Measurements from ENCODE around the gene MPEG1. TPM values are rescaled to one million over a fixed set of nuclear protein-coding genes. Genes with fewer than 3 reads are reported as not detected.

The MPEG1 gene
- total RNA-seq, 1 experiment from 2014 or later: not detected

DNA sequence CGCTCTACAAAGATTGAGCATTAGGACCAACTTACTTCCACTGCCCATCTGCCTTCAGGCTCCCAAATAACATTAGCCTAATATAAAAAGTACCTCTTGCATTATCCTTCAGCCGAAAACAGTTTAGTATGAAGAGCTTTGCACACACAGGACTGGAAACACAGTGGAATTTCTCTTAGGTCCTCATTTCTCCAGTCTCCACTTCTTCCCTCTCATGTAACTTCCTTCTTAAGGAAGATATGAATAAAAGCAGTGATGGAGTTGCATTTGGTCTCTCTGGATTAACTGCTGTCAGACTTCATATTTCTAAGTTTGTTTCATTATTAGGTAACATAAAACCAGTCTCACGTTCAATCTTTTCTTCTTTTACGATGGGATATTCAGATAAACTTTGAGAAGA is 5.6 kb upstream of the MPEG1 start:
- no peaks in the 10 kb centered on the region for H3K79me2 ChIP-seq (ENCODE audit: insufficient read depth, low read length)
- H3K4me2 ChIP-seq (ENCODE audit: insufficient read depth, insufficient read length, low read length): no peak overlapping the region
- H2BK120ac ChIP-seq (ENCODE audit: low read depth, low read length, poor library complexity, severe bottlenecking): no peak overlapping the region
- no peak overlapping the region for H2AFZ ChIP-seq (ENCODE audit: low read length)
- H3K18ac ChIP-seq (ENCODE audit: insufficient read length, low read depth, low read length): no peak overlapping the region
- no peak overlapping the region for H3K4me3 Mint-ChIP-seq
- H2BK15ac ChIP-seq (ENCODE audit: low read depth, low read length): no peak overlapping the region
- no peak overlapping the region for H3K27ac ChIP-seq (ENCODE audit: insufficient read length, low read depth, low read length)
- no peak overlapping the region for H3K14ac ChIP-seq (ENCODE audit: insufficient read depth, low read length)
- no peaks in the 10 kb centered on the region for H3K9me3 ChIP-seq (ENCODE audit: control insufficient read depth, low read depth, low read length)
- DNase-seq: no peak
- H3T11ph ChIP-seq (ENCODE audit: low read length): no peak overlapping the region
- TF ChIP-seq, protein P1, sequence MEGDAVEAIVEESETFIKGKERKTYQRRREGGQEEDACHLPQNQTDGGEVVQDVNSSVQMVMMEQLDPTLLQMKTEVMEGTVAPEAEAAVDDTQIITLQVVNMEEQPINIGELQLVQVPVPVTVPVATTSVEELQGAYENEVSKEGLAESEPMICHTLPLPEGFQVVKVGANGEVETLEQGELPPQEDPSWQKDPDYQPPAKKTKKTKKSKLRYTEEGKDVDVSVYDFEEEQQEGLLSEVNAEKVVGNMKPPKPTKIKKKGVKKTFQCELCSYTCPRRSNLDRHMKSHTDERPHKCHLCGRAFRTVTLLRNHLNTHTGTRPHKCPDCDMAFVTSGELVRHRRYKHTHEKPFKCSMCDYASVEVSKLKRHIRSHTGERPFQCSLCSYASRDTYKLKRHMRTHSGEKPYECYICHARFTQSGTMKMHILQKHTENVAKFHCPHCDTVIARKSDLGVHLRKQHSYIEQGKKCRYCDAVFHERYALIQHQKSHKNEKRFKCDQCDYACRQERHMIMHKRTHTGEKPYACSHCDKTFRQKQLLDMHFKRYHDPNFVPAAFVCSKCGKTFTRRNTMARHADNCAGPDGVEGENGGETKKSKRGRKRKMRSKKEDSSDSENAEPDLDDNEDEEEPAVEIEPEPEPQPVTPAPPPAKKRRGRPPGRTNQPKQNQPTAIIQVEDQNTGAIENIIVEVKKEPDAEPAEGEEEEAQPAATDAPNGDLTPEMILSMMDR (conservative IDR thresholded peaks at IDR 0.05): no peak
- H3K23me2 ChIP-seq (ENCODE audit: insufficient read length, low read depth, low read length, poor library complexity, severe bottlenecking): no peaks in the 10 kb centered on the region
- no peak overlapping the region for H2BK20ac ChIP-seq (ENCODE audit: low read depth, low read length, poor library complexity, severe bottlenecking)
- H2BK5ac ChIP-seq (ENCODE audit: insufficient read length, low read length): no peak overlapping the region
- H3K9me3 Mint-ChIP-seq: no peaks in the 10 kb centered on the region
- no peak overlapping the region for H3K56ac ChIP-seq (ENCODE audit: insufficient read length, low read depth, low read length)
- H3K4ac ChIP-seq (ENCODE audit: low read depth, low read length): no peak overlapping the region
- H3K9ac ChIP-seq (ENCODE audit: extremely low read depth, insufficient read length, low read length): no peak overlapping the region
- no peak overlapping the region for H3K27ac Mint-ChIP-seq
- no peaks in the 10 kb centered on the region for H3K27me3 Mint-ChIP-seq (ENCODE audit: low read depth)
- no peak overlapping the region for H4K91ac ChIP-seq (ENCODE audit: insufficient read length, low read depth, low read length)
- no CpG with 5 or more reads among the region's 4 CpGs for WGBS (ENCODE audit: extremely low coverage, insufficient read length, low lambda C conversion rate)
- H3K79me1 ChIP-seq (ENCODE audit: insufficient read depth, low read depth, low read length, poor library complexity, severe bottlenecking): no peaks in the 10 kb centered on the region
- no peaks in the 10 kb centered on the region; a peak in 1 of 7 replicates for H3K36me3 Mint-ChIP-seq (ENCODE audit: insufficient read depth in 1 of 3, low read depth in 3 of 3)
- H3K23ac ChIP-seq (ENCODE audit: insufficient read length, low read depth, low read length): no peak overlapping the region
- no peaks in the 10 kb centered on the region for H4K20me1 ChIP-seq (ENCODE audit: control insufficient read depth, insufficient read depth, insufficient read length)
- no peak overlapping the region for H4K5ac ChIP-seq (ENCODE audit: insufficient read length, low read depth, low read length)
- H3K4me1 Mint-ChIP-seq: no peaks in the 10 kb centered on the region
- H2AK5ac ChIP-seq (ENCODE audit: insufficient read length, low read length): no peak overlapping the region
- H3K4me1 ChIP-seq (ENCODE audit: insufficient read depth, low read length): no peaks in the 10 kb centered on the region
- H4K8ac ChIP-seq (replicated peaks; ENCODE audit: insufficient read length, low read depth, low read length): no peak overlapping the region
- H2BK12ac ChIP-seq (ENCODE audit: insufficient read length, low read depth, low read length): no peak overlapping the region
- no peaks in the 10 kb centered on the region for H3K27me3 ChIP-seq (ENCODE audit: insufficient read depth, low read length)
